OCI-LY7 (cell line): ENCODE data around the gene ZSWIM3. TPM values are rescaled to one million over a fixed set of nuclear protein-coding genes. Genes with fewer than 3 reads are reported as not detected.

Experiments used
- BruUV-seq: library from RNA; stranded (reverse); fragments of 400-500 nt; replicated peaks from 2 replicates; lab custom pipeline; 2021; lab: Mats Ljungman, UMichigan
- CTCF ChIA-PET: fragments of 300-600 bp; sonication (Branson Sonifier 250); formaldehyde crosslinking; loops from one replicate; lab custom pipeline; 2022; ENCODE audit warnings: antibody characterized with exemption; ENCODE audit not compliant: unreplicated experiment; lab: Charles Lee
- POLR2A ChIA-PET: fragments of 300-600 bp; sonication (Branson Sonifier 250); formaldehyde crosslinking; loops from one replicate; lab custom pipeline; 2022; ENCODE audit warnings: antibody characterized with exemption; lab: Charles Lee
- DNase-seq: peaks from one replicate; pipeline ENCODE4 v3.0.0-alpha.2; 2015; ENCODE audit warnings: low spot score
- H2AFZ ChIP-seq: fragments of 200-600 bp; sonication (generic), shearing (Covaris generic); 2 replicates; pipeline ENCODE4 v1.6.1; 2014; ENCODE audit warnings: mild to moderate bottlenecking, antibody characterized with exemption, low read length, moderate library complexity
- H3K27ac ChIP-seq: fragments of 200-600 bp; sonication (generic); 2 replicates; pipeline ENCODE4 v1.5.1; 2014; ENCODE audit warnings: mixed run types, low read depth, mild to moderate bottlenecking, moderate library complexity, low read length, inconsistent platforms; ENCODE audit not compliant: poor library complexity, severe bottlenecking
- H3K36me3 ChIP-seq: fragments of 200-600 bp; sonication (generic); 2 replicates; pipeline ENCODE4 v1.6.1; 2014; ENCODE audit warnings: mild to moderate bottlenecking, antibody characterized with exemption, low read length, moderate library complexity, mixed read lengths; ENCODE audit not compliant: insufficient read depth
- H3K4me1 ChIP-seq: fragments of 200-600 bp; sonication (generic); 2 replicates; pipeline ENCODE4 v1.5.1; 2014; ENCODE audit warnings: mild to moderate bottlenecking, low read length; ENCODE audit not compliant: insufficient read depth, poor library complexity, severe bottlenecking
- H3K4me2 ChIP-seq: fragments of 200-600 bp; sonication (generic); 2 replicates; pipeline ENCODE4 v1.6.1; 2014; ENCODE audit warnings: mild to moderate bottlenecking, low read length
- H3K4me3 ChIP-seq: fragments of 200-600 bp; sonication (generic); 2 replicates; pipeline ENCODE4 v1.5.1; 2014; ENCODE audit warnings: mild to moderate bottlenecking, low read depth, low read length; ENCODE audit not compliant: poor library complexity, severe bottlenecking
- H3K79me2 ChIP-seq: fragments of 200-600 bp; sonication (generic); 2 replicates; pipeline ENCODE4 v1.6.1; 2016; ENCODE audit warnings: low read depth, mild to moderate bottlenecking, low read length, moderate library complexity, mixed read lengths; ENCODE audit not compliant: insufficient read depth
- H3K9me2 ChIP-seq: fragments of 200-600 bp; sonication (generic); 2 replicates; pipeline ENCODE4 v1.6.1; 2016; ENCODE audit warnings: mild to moderate bottlenecking, low read length, mixed read lengths; ENCODE audit not compliant: insufficient read depth
- H3K9me3 ChIP-seq: fragments of 200-600 bp; sonication (generic); 2 replicates; pipeline ENCODE4 v1.6.1; 2014; ENCODE audit warnings: mild to moderate bottlenecking, mixed run types, low read length, mixed read lengths
- H4K20me1 ChIP-seq: fragments of 200-600 bp; sonication (generic); 2 replicates; pipeline ENCODE4 v1.6.1; 2014; ENCODE audit warnings: mild to moderate bottlenecking, antibody characterized with exemption, low read length, moderate library complexity, mixed read lengths; ENCODE audit not compliant: insufficient read depth
- EZH2phosphoT487 ChIP-seq: fragments of 200-600 bp; sonication (generic); IDR thresholded peaks from 2 replicates; pipeline ENCODE4 v1.6.1; 2018; ENCODE audit warnings: low read depth, borderline replicate concordance, mild to moderate bottlenecking, mixed run types, antibody characterized with exemption, low read length, moderate library complexity, mixed read lengths
- intact Hi-C: fragments of 100-400 bp; cut with micrococcal nuclease; formaldehyde crosslinking; loops from one replicate; pipeline ENCODE4 v1.10.0; 2022; ENCODE audit not compliant: unreplicated experiment
- total RNA-seq, 2 experiments: library from RNA; depleted of rRNA in 1 of 2; stranded (reverse); fragments of >200 nt in 1 of 2; shearing (Covaris generic) in 1 of 2; gene quantifications; 2 replicates each; pipeline ENCODE4 v1.2.3, GENCODE V29; 2014 to 2022
- TF ChIP-seq, protein P1 (sequence below): fragments of 200-600 bp; sonication (generic); conservative IDR thresholded peaks from 2 replicates; pipeline ENCODE4 v1.5.1; 2014; ENCODE audit warnings: mild to moderate bottlenecking, antibody characterized with exemption, low read length, moderate library complexity, mixed read lengths

ZSWIM3 gene
- total RNA-seq, 2 experiments from 2014 or later = 5.7 to 6.0 TPM

- H3K4me3 ChIP-seq = no peak overlapping the region
- H3K4me1 ChIP-seq = peaks cover 7% of the 10 kb centered on the region
- DNase-seq = no peak
- H3K9me2 ChIP-seq = no peaks in the 10 kb centered on the region
- POLR2A ChIA-PET = interaction anchor here (0.7 kb wide), 1 partner anchor 47 kb away, joined by 5 read pairs; no protein-coding TSS in a partner anchor
- CTCF ChIA-PET = no interaction called here
- peaks cover 4% of the 10 kb centered on the region for H3K36me3 ChIP-seq
- H3K9me3 ChIP-seq = no peaks in the 10 kb centered on the region
- no peak overlapping the region for H3K4me2 ChIP-seq
- H3K79me2 ChIP-seq = no peaks in the 10 kb centered on the region
- BruUV-seq = no TSS peak
- no peak overlapping the region for H3K27ac ChIP-seq
- no peak for TF ChIP-seq EZH2phosphoT487
- no peak overlapping the region for H2AFZ ChIP-seq
- no peaks in the 10 kb centered on the region for H4K20me1 ChIP-seq
- intact Hi-C loops = no loop called here
Observed at GRCh38 chr20:45896641-45897161, 39.3 kb downstream of the ZSWIM3 start.

GRCh38 chr20:45897289-45897688 is 39.9 kb downstream of the ZSWIM3 start:
- Histone ChIP-seq H4K20me1 (no peaks in the 10 kb centered on the region), H3K9me2 (no peaks in the 10 kb centered on the region), H3K4me1 (peaks cover 2% of the 10 kb centered on the region), H3K4me3 (no peak overlapping the region), H2AFZ (no peak overlapping the region), H3K27ac (no peak overlapping the region), H3K36me3 (peaks cover 4% of the 10 kb centered on the region), H3K4me2 (no peak overlapping the region), H3K79me2 (no peaks in the 10 kb centered on the region), H3K9me3 (no peaks in the 10 kb centered on the region)
- CTCF ChIA-PET = no interaction called here
- POLR2A ChIA-PET = interaction anchor here (0.7 kb wide), 1 partner anchor 48 kb away, joined by 5 read pairs; no protein-coding TSS in a partner anchor
- TF ChIP-seq, protein P1, sequence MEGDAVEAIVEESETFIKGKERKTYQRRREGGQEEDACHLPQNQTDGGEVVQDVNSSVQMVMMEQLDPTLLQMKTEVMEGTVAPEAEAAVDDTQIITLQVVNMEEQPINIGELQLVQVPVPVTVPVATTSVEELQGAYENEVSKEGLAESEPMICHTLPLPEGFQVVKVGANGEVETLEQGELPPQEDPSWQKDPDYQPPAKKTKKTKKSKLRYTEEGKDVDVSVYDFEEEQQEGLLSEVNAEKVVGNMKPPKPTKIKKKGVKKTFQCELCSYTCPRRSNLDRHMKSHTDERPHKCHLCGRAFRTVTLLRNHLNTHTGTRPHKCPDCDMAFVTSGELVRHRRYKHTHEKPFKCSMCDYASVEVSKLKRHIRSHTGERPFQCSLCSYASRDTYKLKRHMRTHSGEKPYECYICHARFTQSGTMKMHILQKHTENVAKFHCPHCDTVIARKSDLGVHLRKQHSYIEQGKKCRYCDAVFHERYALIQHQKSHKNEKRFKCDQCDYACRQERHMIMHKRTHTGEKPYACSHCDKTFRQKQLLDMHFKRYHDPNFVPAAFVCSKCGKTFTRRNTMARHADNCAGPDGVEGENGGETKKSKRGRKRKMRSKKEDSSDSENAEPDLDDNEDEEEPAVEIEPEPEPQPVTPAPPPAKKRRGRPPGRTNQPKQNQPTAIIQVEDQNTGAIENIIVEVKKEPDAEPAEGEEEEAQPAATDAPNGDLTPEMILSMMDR = no peak
- no peak for TF ChIP-seq EZH2phosphoT487
- BruUV-seq = no TSS peak
- no peak for DNase-seq
- intact Hi-C loops = no loop called here

GRCh38 chr20:45897692-45898091 is 40.3 kb downstream of the ZSWIM3 start:
- POLR2A ChIA-PET = no interaction called here
- no peak for TF ChIP-seq EZH2phosphoT487
- TF ChIP-seq, protein P1 = no peak
- intact Hi-C loops = no loop called here

More at GRCh38 chr20:45897692-45898091, 40.3 kb downstream of the ZSWIM3 start:
- no peak overlapping the region for H3K27ac ChIP-seq
- no peak overlapping the region for H2AFZ ChIP-seq
- DNase-seq = no peak
- peaks cover 4% of the 10 kb centered on the region for H3K36me3 ChIP-seq
- no peaks in the 10 kb centered on the region for H3K79me2 ChIP-seq
- H3K4me2 ChIP-seq = no peak overlapping the region
- peaks cover 5% of the 10 kb centered on the region for H3K4me1 ChIP-seq
- CTCF ChIA-PET = no interaction called here
- no peaks in the 10 kb centered on the region for H3K9me2 ChIP-seq
- no TSS peak for BruUV-seq
- no peak overlapping the region for H3K4me3 ChIP-seq
- no peaks in the 10 kb centered on the region for H3K9me3 ChIP-seq
- H4K20me1 ChIP-seq = no peaks in the 10 kb centered on the region
